ENCODE measurements around the gene RAB37.
A peak's percentile ranks its signal among the peaks of the same experiment; 100 is the strongest.

RAB37 gene

GRCh38 chr17:74768069-74768762 lies 31.2 kb downstream of the RAB37 start:
- peak; percentile 11 for DNase-seq (ENCODE audit: low read depth)
- TF ChIP-seq MYC (IDR thresholded peaks at IDR 0.05; ENCODE audit: low read depth, low read length) (no peak), MAX (IDR thresholded peaks at IDR 0.05; ENCODE audit: low read depth, low read length) (no peak), POLR2A (IDR thresholded peaks at IDR 0.05; ENCODE audit: extremely low read depth, insufficient read length) (no peak), CTCF (IDR thresholded peaks at IDR 0.05; ENCODE audit: low read depth, low read length) (no peak)
- H3K4me3 ChIP-seq (ENCODE audit: low read depth, low read length), result no peak overlapping the region

GRCh38 chr17:74768763-74769114 lies 31.7 kb downstream of the RAB37 start:
- no peak for TF ChIP-seq MYC (IDR thresholded peaks at IDR 0.05; ENCODE audit: low read depth, low read length)
- TF ChIP-seq MAX (IDR thresholded peaks at IDR 0.05; ENCODE audit: low read depth, low read length), result no peak
- H3K4me3 ChIP-seq (ENCODE audit: low read depth, low read length), result no peak overlapping the region
- DNase-seq (ENCODE audit: low read depth), result no peak

- no peak for DNase-seq (ENCODE audit: low read depth)
- no peak for TF ChIP-seq CTCF (IDR thresholded peaks at IDR 0.05; ENCODE audit: low read depth, low read length)
- no peak for TF ChIP-seq MAX (IDR thresholded peaks at IDR 0.05; ENCODE audit: low read depth, low read length)
- TF ChIP-seq MYC (IDR thresholded peaks at IDR 0.05; ENCODE audit: low read depth, low read length), result no peak
- no peak for TF ChIP-seq POLR2A (IDR thresholded peaks at IDR 0.05; ENCODE audit: extremely low read depth, insufficient read length)
- H3K4me3 ChIP-seq (ENCODE audit: low read depth, low read length), result no peak overlapping the region
These were observed 32.3 kb downstream of the RAB37 start for GRCh38 chr17:74769266-74769855.

- TF ChIP-seq MYC (IDR thresholded peaks at IDR 0.05; ENCODE audit: low read depth, low read length), result no peak
- no peak for TF ChIP-seq CTCF (IDR thresholded peaks at IDR 0.05; ENCODE audit: low read depth, low read length)
- no peak for TF ChIP-seq POLR2A (IDR thresholded peaks at IDR 0.05; ENCODE audit: extremely low read depth, insufficient read length)
- no peak for TF ChIP-seq MAX (IDR thresholded peaks at IDR 0.05; ENCODE audit: low read depth, low read length)
- H3K4me3 ChIP-seq (ENCODE audit: low read depth, low read length), result no peak overlapping the region
- DNase-seq (ENCODE audit: low read depth), result peak; percentile 6
These were observed 32.9 kb downstream of the RAB37 start for GRCh38 chr17:74769856-74770497.

GRCh38 chr17:74770498-74771318 lies 33.7 kb downstream of the RAB37 start:
- peak; percentile 56 for DNase-seq (ENCODE audit: low read depth)
- TF ChIP-seq MAX (IDR thresholded peaks at IDR 0.05; ENCODE audit: low read depth, low read length), result no peak
- TF ChIP-seq MYC (IDR thresholded peaks at IDR 0.05; ENCODE audit: low read depth, low read length), result no peak
- TF ChIP-seq POLR2A (IDR thresholded peaks at IDR 0.05; ENCODE audit: extremely low read depth, insufficient read length), result no peak
- peak; percentile 31 for TF ChIP-seq CTCF (IDR thresholded peaks at IDR 0.05; ENCODE audit: low read depth, low read length)
- no peak overlapping the region for H3K4me3 ChIP-seq (ENCODE audit: low read depth, low read length)

Measured in NB4 (cell line).